Thoracic aorta (tissue), 2 donors: Measurements from ENCODE around the gene RNF4. TPM values are rescaled to one million over a fixed set of nuclear protein-coding genes. Genes with fewer than 3 reads are reported as not detected.
"Not testable (repeated sequence)": the region's sequence is repeated elsewhere in the genome, so short reads cannot be mapped to it uniquely, and the experiment has no call there.

ENCODE experiments used
- ATAC-seq: fragments of 150-250 bp; one replicate; pipeline ENCODE4 v1.8.0; 2017; ENCODE audit warnings: low read depth; ENCODE audit not compliant: insufficient number of reproducible peaks, low FRiP score
- DNase-seq: peaks from one replicate; pipeline ENCODE4 v3.0.0-alpha.2; 2020; ENCODE audit warnings: low spot score
- H3K27ac ChIP-seq, 2 donors: fragments of 200-600 bp; sonication (generic); 1 replicate in 1 of 2; 2 replicates in 1 of 2; pipeline ENCODE4 v1.5.1; 2016; ENCODE audit warnings: mild to moderate bottlenecking in 2 of 2, moderate library complexity in 2 of 2
- H3K27me3 ChIP-seq: fragments of 200-600 bp; sonication (generic); replicated peaks from 2 replicates; pipeline ENCODE4 v1.6.0; 2016; ENCODE audit warnings: mild to moderate bottlenecking; ENCODE audit not compliant: insufficient read depth
- H3K36me3 ChIP-seq: fragments of 200-600 bp; sonication (generic); one replicate; pipeline ENCODE4 v1.5.1; 2016
- H3K4me1 ChIP-seq, 2 donors: fragments of 200-600 bp; sonication (generic); 1 replicate in 1 of 2; 2 replicates in 1 of 2; pipeline versions ENCODE4 v1.5.1 to v1.6.0; 2016; ENCODE audit warnings: low read depth in 2 of 2, mild to moderate bottlenecking in 1 of 2; ENCODE audit not compliant: control insufficient read depth in 1 of 2
- H3K4me3 ChIP-seq: fragments of 200-600 bp; sonication (generic); 2 replicates; pipeline ENCODE4 v1.5.1; 2016; ENCODE audit warnings: mild to moderate bottlenecking
- H3K9me3 ChIP-seq: fragments of 200-600 bp; sonication (generic); 2 replicates; pipeline ENCODE4 v1.5.1; 2016
- total RNA-seq, 2 donors: library from RNA; depleted of rRNA; stranded (reverse); fragments of >200 nt; gene quantifications; one replicate each; pipeline versions ENCODE4 v1.1.0 to v1.2.3, GENCODE V29; 2016
- TF ChIP-seq, protein P1 (sequence below): fragments of 200-600 bp; sonication (generic); IDR thresholded peaks from one replicate; pipeline ENCODE4 v1.5.1; 2019; ENCODE audit warnings: antibody characterized with exemption

Gene RNF4
- total RNA-seq, 2 donors from 2014 or later = 29.8 to 83.1 TPM

DNA sequence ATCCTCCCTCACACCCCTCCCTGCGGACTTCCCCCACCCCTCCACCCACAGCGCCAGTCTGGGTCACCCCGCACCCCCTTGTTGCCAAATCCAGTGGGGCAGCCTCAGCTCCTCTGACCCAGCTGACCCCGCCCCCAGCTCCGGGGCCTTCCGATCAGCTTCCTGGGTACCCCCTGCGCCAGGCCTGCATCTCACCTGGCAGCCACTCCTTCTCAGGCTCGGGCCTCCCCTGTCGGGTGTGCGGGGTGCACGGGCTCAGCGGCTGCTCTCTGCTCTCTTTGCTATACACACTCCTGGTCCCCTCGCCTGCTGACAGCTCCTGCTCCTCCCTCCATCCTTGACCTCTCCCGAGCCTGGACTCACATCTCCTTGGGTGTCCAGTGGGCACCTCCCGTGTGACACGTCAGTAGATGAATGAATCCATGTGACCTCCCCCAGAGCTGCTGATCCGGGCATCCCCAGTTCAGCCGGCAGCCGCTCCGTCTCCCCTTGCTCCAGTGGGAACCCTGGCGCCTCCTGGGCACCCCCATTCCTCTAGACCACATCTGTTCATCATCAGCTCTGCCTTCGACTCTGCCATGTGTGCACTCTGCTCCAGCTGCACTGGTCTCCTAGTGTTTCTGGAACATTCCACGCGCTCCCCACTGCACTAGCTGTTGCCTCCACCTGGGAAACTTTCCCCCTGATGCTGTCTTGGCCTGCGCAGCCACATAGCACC is 40.3 kb upstream of the RNF4 start:
- no peak for ATAC-seq

DNA sequence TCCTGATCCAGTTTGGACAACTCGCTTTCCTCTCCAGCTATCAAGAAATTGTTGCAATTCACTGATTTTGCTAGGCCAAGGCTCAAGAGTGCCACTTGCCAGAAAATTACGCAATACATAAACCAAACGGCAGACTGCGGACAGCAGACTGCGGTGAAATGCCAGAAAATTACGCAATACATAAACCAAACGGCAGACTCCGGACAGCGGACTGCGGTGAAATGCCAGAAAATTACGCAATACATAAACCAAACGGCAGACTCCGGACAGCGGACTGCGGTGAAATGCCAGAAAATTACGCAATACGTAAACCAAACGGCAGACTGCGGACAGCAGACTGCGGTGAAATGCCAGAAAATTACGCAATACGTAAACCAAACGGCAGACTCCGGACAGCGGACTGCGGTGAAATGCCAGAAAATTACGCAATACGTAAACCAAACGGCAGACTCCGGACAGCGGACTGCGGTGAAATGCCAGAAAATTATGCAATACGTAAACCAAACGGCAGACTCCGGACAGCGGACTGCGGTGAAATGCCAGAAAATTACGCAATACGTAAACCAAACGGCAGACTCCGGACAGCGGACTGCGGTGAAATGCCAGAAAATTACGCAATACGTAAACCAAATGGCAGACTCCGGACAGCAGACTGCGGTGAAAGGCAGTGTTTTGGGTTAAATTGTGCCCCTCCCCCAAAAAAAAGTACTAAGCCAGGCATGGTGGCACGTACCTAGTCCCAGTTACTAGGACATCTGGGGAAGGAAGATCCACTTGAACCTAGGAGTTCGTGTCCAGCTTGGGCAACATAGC is 38.8 kb upstream of the RNF4 start:
- H3K4me3 ChIP-seq, H3K4me1 ChIP-seq, ATAC-seq, H3K27me3 ChIP-seq, H3K9me3 ChIP-seq, DNase-seq, H3K36me3 ChIP-seq, H3K27ac ChIP-seq: not testable (repeated sequence)

More for the DNA sequence above, 40.3 kb upstream of the RNF4 start:
- no peaks in the 10 kb centered on the region for H3K4me1 ChIP-seq
- no peaks in the 10 kb centered on the region for H3K9me3 ChIP-seq
- H3K4me3 ChIP-seq = no peak overlapping the region
- TF ChIP-seq, protein P1, sequence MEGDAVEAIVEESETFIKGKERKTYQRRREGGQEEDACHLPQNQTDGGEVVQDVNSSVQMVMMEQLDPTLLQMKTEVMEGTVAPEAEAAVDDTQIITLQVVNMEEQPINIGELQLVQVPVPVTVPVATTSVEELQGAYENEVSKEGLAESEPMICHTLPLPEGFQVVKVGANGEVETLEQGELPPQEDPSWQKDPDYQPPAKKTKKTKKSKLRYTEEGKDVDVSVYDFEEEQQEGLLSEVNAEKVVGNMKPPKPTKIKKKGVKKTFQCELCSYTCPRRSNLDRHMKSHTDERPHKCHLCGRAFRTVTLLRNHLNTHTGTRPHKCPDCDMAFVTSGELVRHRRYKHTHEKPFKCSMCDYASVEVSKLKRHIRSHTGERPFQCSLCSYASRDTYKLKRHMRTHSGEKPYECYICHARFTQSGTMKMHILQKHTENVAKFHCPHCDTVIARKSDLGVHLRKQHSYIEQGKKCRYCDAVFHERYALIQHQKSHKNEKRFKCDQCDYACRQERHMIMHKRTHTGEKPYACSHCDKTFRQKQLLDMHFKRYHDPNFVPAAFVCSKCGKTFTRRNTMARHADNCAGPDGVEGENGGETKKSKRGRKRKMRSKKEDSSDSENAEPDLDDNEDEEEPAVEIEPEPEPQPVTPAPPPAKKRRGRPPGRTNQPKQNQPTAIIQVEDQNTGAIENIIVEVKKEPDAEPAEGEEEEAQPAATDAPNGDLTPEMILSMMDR = no peak
- no peaks in the 10 kb centered on the region for H3K36me3 ChIP-seq
- no peaks in the 10 kb centered on the region for H3K27me3 ChIP-seq
- H3K27ac ChIP-seq = no peak overlapping the region
- no peak for DNase-seq

GRCh38 chr4:2432004-2432403 is 36.9 kb upstream of the RNF4 start:
- Histone ChIP-seq H3K9me3 (no peaks in the 10 kb centered on the region), H3K27me3 (no peaks in the 10 kb centered on the region), H3K4me3 (no peak overlapping the region), H3K27ac (no peak overlapping the region), H3K36me3 (no peaks in the 10 kb centered on the region), H3K4me1 (no peaks in the 10 kb centered on the region)
- no peak for ATAC-seq
- no peak for DNase-seq
- TF ChIP-seq, protein P1 = no peak

DNA sequence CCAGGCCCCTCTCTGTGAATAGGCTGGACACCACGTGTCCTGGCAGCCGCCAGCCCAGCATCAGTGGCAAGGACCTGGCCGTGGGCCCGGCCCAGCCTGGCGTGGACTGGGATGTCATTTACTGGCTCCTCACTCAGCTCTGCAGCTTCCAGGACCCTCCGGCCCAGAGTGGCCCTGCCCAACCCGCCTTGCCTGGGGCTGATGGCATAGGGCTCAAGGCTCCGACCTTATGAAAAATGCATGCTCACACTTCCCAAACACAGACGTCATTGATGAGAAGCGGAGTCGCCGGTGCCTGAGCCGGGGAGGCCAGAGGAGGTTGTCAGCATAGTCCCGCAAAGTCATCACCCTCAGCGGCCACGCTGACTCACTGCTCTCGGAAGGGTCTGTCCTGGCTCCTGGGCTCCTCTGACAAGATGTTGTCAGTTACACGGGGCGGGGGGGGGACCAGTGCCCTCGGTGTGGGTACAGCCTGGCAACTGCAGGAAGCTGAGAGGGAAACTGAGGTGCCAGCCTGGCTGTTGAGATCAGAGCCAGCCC is 35.8 kb upstream of the RNF4 start:
- no peak for DNase-seq
- H3K36me3 ChIP-seq = no peaks in the 10 kb centered on the region
- H3K4me1 ChIP-seq = no peaks in the 10 kb centered on the region
- no peak overlapping the region for H3K4me3 ChIP-seq
- ATAC-seq = no peak
- H3K27me3 ChIP-seq = no peaks in the 10 kb centered on the region
- no peaks in the 10 kb centered on the region for H3K9me3 ChIP-seq
- no peak overlapping the region for H3K27ac ChIP-seq
- TF ChIP-seq, protein P1 = no peak

GRCh38 chr4:2433609-2434350 is 35.1 kb upstream of the RNF4 start:
- Histone ChIP-seq H3K27me3 (no peaks in the 10 kb centered on the region), H3K4me3 (no peak overlapping the region), H3K4me1 (no peaks in the 10 kb centered on the region), H3K36me3 (no peaks in the 10 kb centered on the region), H3K9me3 (no peaks in the 10 kb centered on the region), H3K27ac (no peak overlapping the region)
- no peak for DNase-seq
- ATAC-seq = no peak
- TF ChIP-seq, protein P1 = no peak
